ENCODE data around the gene TCHHL1.
"Not testable (repeated sequence)": the region's sequence is repeated elsewhere in the genome, so short reads cannot be mapped to it uniquely, and the experiment has no call there.

TCHHL1 gene

GRCh38 chr1:152084853-152085252, 4.0 kb downstream of the TCHHL1 start:
- no peak for DNase-seq

DNA sequence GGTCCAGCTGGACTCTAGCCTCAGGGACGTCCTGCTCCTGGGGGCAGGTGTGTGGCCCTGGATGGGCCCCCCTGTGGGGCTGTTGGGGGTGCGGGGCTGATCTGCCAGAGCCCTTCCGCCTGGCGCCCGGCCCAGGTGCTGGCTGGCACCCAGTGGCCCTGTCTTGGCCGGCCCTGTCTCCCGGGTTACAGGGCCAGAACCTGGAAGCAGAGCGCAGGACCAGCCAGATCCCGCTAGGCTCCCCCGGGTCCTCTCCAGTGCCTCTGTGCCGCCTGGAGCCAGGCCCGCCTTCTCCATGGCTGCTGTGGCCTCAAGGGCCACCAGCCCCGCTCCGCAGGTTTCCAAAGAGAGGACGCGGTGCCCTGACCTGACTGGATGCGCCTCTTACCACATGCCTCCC, 7.8 kb downstream of the TCHHL1 start:
- not testable (repeated sequence) for DNase-seq

- not testable (repeated sequence) for DNase-seq
Measured at GRCh38 chr1:152080494-152080893, 8.4 kb downstream of the TCHHL1 start.

DNA sequence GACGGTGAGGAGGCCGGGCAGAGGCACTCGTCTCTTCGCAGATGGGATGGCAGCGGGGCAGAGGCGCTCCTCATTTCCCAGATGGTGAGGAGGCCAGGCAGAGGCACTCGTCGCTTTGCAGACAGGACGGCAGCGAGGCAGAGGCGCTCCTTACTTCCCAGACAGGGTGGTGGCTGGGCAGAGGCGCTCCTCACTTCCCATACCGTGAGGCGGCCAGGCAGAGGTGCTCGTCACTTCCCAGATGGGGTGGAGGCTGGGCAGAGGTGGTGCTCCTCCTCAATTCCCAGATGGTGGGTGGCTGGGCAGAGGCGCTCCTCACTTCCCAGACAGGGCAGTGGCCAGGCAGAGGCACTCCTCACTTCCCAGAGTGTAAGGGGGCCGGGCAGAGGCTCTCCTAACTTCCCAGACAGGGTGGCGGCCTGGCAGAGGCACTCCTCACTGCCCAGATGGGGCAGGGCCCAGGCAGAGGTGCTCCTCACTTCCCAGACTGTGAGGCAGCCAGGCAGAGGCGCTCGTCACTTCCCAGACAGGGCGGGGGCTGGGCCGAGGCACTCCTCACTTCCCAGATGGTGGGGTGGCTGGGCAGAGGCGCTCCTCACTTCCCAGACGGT, 9.9 kb downstream of the TCHHL1 start:
- no peak for DNase-seq

DNA sequence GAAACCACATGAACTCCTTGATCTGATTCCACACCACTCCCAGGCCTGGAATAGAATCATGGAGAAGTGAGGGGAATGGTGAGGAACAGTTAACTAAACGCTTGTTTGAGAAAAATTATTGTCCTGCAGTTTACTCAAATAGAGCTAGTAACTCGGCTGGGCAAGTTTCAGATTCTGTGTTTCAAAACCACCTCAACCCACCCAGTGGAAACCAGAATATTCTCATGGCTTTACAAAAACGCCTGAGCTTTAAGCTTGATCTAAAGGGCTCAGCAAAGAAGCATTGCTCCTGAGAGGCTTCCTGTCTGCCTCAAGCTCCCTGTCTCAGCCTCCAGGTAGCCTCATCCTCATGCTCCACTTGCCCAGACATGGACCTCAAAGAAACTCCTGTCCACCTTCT, 16.6 kb downstream of the TCHHL1 start:
- DNase-seq: no peak

DNA sequence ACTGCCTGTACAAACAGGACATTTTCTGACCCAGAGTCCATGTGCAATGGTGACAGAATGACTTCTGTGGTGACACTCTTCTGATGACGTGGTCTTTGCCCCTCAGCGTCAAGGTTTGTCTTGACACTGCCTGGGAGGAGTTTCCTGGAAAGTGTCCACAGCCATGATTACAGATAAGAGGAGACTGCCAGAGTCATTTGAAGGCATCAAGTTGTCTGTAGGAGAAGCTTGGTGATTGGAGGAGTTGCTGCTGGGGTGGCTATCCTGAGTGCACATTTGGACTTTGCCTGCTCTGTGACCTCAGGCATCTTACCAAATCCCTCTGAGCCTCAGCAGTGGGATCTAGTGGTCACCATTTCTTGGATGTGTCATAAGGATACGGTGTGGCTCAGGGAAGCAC, 17.7 kb downstream of the TCHHL1 start:
- no peak for DNase-seq

- DNase-seq: no peak
Measured at GRCh38 chr1:152067929-152068328, 20.9 kb downstream of the TCHHL1 start.

GRCh38 chr1:152067150-152067549, 21.7 kb downstream of the TCHHL1 start:
- no peak for DNase-seq

DNA sequence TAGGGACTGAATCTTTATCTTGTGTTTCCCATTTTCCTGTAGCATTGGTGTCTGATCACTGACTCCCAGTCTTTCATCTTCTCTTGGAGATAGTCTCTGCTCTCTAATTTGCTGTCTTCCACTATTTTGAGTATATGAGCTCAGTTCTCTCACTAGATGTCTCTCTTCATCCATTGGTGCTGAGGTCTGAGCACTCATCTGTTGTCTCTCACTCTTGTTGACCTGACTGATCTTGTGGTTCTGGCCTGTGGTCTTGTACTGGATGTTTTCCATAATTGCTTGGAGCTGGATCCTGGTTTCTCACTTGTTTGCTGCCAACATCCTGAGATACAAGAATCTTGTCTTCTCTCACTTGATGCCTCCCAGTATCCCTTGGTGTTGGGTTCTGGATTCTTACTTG, 26.9 kb downstream of the TCHHL1 start:
- no peak for DNase-seq

DNA sequence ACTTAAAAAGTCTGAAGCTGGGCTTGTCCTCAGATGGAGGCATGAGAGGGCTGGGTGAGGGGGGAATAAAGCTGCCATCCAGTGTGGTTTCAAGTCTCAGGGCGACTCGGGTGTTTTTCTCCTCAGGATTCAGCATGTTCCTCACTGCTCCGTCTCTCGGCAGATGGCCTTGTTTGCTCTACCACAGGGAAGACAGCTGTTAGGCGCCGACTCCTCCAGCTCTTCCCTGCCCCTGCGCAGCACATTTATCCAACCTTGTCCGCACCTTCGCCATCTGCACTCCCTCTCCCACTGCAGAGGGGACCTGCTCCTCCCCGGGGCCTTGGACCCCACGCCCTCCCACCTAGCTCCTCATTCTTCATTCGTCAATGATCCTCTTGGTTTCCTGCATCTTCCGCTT, 35.5 kb downstream of the TCHHL1 start:
- DNase-seq: no peak

DNA sequence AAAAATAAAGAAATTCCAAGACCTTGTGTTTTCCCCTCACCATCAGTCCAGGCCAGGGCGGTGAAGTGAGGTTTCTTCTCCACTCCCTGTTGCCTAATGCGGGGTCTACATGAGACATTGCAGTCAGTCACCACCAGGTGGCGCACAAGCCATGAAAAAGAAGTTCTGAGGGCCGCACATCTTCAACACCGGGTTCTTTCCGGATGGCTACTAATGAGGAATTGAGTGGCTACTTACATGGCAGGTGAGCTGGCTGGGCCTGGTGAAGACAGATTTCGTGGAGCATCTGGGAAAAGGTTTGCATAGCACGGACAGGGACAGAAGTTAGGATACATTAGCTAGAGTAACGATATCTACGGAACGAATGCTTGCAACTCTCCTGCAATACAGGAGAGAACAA, 36.3 kb downstream of the TCHHL1 start:
- DNase-seq: peak; percentile 81

GRCh38 chr1:152050886-152051675, 37.8 kb downstream of the TCHHL1 start:
- no peak for DNase-seq

DNA sequence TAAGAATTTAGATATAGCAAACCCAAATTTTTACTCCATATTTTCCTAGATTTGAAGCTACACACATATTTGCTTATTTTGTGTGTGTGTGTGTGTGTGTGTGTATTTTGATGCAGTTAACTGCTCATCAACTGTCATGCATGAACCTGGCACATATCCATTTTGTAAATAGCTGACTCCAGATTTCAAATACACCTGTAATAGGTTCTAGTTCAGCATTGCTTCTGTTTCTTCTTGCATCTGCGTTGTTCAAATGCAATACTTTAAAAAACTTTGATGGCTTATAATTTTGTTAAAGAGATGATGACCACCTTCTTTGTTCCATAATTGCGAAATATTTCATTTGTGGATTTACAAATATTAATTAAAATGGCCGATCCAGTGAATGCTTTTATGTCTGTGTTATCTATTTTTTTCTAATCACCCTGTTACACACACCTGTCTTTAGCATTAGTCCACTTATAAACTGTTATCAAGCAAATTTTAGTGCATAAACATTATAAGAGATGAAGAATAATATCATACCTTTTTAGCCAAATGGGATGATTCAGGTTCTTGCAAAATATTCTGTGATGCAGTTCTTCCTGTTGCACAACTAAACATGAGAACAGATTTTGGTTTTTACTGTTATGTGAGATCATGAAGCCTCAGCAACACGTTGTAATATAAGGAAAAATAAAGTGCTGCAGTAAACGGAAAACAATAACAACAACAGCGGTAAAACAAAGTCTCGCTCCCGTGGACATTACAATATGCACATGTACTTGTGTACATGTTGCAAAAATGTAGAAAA, 39.4 kb downstream of the TCHHL1 start:
- no peak for DNase-seq

GRCh38 chr1:152048416-152049009, 40.4 kb downstream of the TCHHL1 start:
- peak; percentile 87 for DNase-seq

DNA sequence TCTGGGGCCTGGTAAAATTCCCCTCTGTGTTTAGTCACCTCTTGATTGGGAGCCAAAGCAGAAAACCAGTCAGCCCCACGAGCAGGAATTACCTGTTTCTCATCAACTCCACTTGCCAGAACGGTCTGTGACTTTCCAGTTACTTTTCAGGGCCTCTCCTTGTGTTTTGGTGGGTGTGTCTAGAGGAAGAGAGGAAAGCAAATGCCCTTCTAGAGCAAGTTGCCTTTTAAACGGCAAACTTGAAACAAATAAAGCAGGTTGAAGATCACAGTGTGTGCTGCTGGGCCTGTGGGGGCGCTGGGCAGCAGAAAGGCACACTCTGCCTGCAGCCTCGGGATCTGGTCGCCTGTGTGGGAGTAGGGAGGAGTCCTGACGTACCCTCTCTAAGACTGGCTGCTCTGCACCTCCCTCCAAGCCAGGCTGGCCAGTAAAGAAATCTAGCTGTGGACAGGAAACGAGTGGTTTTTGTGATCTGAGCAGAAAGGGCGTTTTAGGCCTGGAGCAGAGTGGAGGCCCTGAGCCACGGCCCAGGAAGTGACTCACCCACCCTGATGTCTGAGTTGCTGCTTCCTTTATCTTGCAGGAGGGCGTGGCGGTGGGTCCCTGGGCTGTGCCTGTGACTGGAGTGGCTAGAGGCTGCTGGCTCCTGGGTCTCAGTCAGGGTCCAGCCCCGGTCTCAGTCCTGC, 41.0 kb downstream of the TCHHL1 start:
- peak; percentile 97 for DNase-seq

GRCh38 chr1:152047413-152047729, 41.5 kb downstream of the TCHHL1 start:
- DNase-seq: peak; percentile 58

GRCh38 chr1:152044386-152044785, 44.5 kb downstream of the TCHHL1 start:
- DNase-seq: no peak

- DNase-seq: no peak
Measured at GRCh38 chr1:152043870-152044269, 45.0 kb downstream of the TCHHL1 start.

DNA sequence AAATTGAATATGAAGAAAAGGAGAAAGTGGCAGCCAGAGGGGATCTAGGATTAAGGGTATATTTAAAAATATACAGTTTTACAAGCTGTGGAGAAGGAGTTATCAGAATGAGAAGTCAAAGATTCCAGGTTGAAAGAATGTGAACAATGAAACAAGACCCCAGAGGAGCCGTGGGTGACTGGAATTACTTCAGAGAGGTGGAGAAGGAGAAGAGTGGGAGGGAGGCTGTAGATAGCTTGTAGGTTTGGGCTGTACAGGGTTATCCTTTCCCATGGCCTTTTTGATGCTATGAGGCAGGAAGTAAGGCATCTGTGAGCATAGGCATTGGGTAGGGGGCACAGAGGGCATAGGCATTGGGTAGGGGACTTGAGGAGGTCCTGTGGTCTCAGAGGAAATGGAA, 46.8 kb downstream of the TCHHL1 start:
- DNase-seq: no peak

DNA sequence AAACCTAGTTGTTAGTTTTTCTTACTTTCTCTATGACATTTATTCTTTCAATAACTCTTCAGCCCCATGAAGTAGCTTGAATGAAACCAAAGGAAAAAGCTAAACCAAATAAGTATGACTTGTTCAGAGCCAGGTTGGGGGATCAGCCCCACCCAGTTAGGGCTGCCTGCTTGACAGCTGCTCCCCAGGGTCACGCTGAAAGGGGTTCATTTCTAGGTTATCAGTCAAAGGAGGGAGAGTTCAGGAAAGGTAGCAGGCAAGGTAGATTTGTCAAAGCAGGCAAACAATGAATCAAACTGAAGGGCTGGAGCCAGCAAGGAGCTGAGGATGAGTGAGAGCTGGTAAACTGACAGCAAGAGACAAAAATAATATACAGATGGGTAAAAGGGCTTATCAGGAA, 49.0 kb downstream of the TCHHL1 start:
- no peak for DNase-seq

DNA sequence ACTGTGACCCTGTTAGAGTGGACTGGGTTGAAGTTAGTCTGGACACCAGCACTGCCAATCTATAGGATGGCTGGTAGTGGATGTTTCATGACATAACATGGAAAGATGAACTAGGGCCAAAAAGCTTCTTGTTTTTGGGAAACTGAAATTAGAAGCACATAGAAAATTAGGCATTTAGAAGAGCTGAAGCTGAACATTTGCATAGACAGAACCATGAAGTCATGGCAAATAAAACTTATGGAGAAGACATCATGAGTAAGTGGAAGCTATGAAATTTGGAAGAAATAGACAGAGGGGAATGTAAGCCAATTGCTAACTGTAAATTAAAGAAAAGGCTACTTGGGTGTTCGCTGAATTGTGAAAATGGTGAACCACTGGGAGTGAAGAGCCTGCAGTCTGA, 49.4 kb downstream of the TCHHL1 start:
- DNase-seq: no peak

DNA sequence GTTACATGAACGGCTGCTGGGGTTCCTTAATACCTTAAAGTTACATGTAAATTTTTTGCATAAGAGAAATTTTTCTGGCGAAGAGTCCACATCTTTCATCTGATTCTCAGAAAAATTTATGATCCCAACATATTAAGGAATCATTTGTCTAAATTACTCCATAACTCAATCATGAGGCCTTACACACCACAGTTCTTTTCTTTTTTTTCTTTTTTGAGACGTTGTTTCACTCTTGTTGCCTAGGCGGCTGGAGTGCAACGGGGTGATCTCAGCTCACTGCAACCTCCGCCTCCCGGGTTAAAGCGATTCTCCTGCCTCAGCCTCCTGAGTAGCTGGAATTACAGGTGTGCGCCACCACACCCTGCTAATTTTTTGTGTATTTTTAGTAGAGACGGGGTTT, 50.0 kb downstream of the TCHHL1 start:
- DNase-seq: no peak
